SK-N-SH (cell line): ENCODE data around the gene REXO1. TPM values are rescaled to one million over a fixed set of nuclear protein-coding genes. Genes with fewer than 3 reads are reported as not detected.

Source experiments
- CTCF ChIA-PET: fragments of 300-600, 350-600 bp; formaldehyde crosslinking; extraction: SDS; loops from one replicate; lab custom pipeline; 2021; lab: Yijun Ruan, JAX
- POLR2A ChIA-PET: fragments of 350-600 bp; sonication (Branson Sonifier 250); formaldehyde crosslinking; extraction: SDS; loops from one replicate; lab custom pipeline; 2020; ENCODE audit warnings: antibody characterized with exemption, inconsistent platforms; lab: Yijun Ruan, JAX
- DNase-seq: peaks from one replicate; pipeline ENCODE4 v3.0.0; 2012
- H2AFZ ChIP-seq: fragments of 200-600 bp; sonication (generic); 2 replicates; pipeline ENCODE4 v1.8.1; 2016; ENCODE audit warnings: antibody characterized with exemption, mild to moderate bottlenecking, low read depth
- H3F3A ChIP-seq: fragments of 200-600 bp; sonication (generic); replicated peaks from 2 replicates; pipeline ENCODE3; 2016; ENCODE audit warnings: antibody characterized with exemption, mild to moderate bottlenecking; ENCODE audit not compliant: insufficient read depth
- H3K27ac ChIP-seq, 2 experiments: fragments of 200-500 bp in 1 of 2; fragments of 200-600 bp in 1 of 2; sonication (Bioruptor generic) in 1 of 2; sonication (generic), shearing (Covaris generic) in 1 of 2; 2 replicates each; pipeline versions ENCODE4 v1.5.1 to v1.6.1; 2014 to 2016; ENCODE audit warnings: low read depth in 2 of 2, inconsistent platforms in 1 of 2, low read length in 1 of 2, mild to moderate bottlenecking in 1 of 2, mixed read lengths in 1 of 2
- H3K27me3 ChIP-seq: fragments of 200-600 bp; sonication (generic), shearing (Covaris generic); 2 replicates; pipeline ENCODE4 v1.6.1; 2016; ENCODE audit warnings: mixed run types; ENCODE audit not compliant: insufficient read depth
- H3K36me3 ChIP-seq, 2 experiments: fragments of 200-500 bp in 1 of 2; fragments of 200-600 bp in 1 of 2; sonication (Bioruptor generic) in 1 of 2; sonication (generic) in 1 of 2; replicated peaks in 1 of 2; 2 replicates each; pipeline versions ENCODE3 to v1.5.1; 2014 to 2016; ENCODE audit warnings: low read length in 1 of 2, mild to moderate bottlenecking in 1 of 2; ENCODE audit not compliant: insufficient read depth in 2 of 2, control insufficient read depth in 1 of 2
- H3K4me1 ChIP-seq, 2 experiments: fragments of 200-500 bp in 1 of 2; fragments of 200-600 bp in 1 of 2; sonication (Bioruptor generic) in 1 of 2; sonication (generic), shearing (Covaris generic) in 1 of 2; 2 replicates each; pipeline versions ENCODE4 v1.5.1 to v1.6.1; 2014 to 2016; ENCODE audit warnings: low read depth in 1 of 2, low read length in 1 of 2, mixed run types in 1 of 2; ENCODE audit not compliant: insufficient read depth in 2 of 2, control insufficient read depth in 1 of 2
- H3K4me2 ChIP-seq: fragments of 200-600 bp; sonication (generic), shearing (Covaris generic); 2 replicates; pipeline ENCODE4 v1.6.1; 2017; ENCODE audit warnings: mixed run types
- H3K4me3 ChIP-seq, 2 experiments: fragments of 200-500 bp in 1 of 2; fragments of 200-600 bp in 1 of 2; sonication (Bioruptor generic) in 1 of 2; sonication (generic), shearing (Covaris generic) in 1 of 2; 2 replicates each; pipeline versions ENCODE4 v1.5.1 to v1.8.1; 2014 to 2016; ENCODE audit warnings: low read depth in 2 of 2, inconsistent platforms in 1 of 2, low read length in 1 of 2, mild to moderate bottlenecking in 1 of 2, mixed read lengths in 1 of 2, moderate library complexity in 1 of 2
- H3K79me2 ChIP-seq: fragments of 200-600 bp; sonication (generic); 2 replicates; pipeline ENCODE4 v1.8.1; 2017; ENCODE audit warnings: mild to moderate bottlenecking; ENCODE audit not compliant: insufficient read depth
- H3K9ac ChIP-seq: fragments of 200-600 bp; sonication (generic); 2 replicates; pipeline ENCODE4 v1.6.1; 2017; ENCODE audit warnings: mixed run types
- H3K9me2 ChIP-seq: fragments of 200-600 bp; sonication (generic); 2 replicates; pipeline ENCODE4 v1.6.1; 2017; ENCODE audit warnings: mixed run types
- H3K9me3 ChIP-seq: fragments of 200-600 bp; sonication (generic); 2 replicates; pipeline ENCODE4 v1.6.1; 2017; ENCODE audit warnings: mixed run types, mild to moderate bottlenecking, moderate library complexity
- H4K20me1 ChIP-seq: fragments of 200-600 bp; sonication (generic); 2 replicates; pipeline ENCODE4 v1.6.1; 2017; ENCODE audit warnings: mild to moderate bottlenecking, mixed run types; ENCODE audit not compliant: insufficient read depth
- CHD2 ChIP-seq: fragments of 150-350 bp; IDR thresholded peaks from 2 replicates; pipeline ENCODE4 v1.6.1; 2018; ENCODE audit warnings: low read length; ENCODE audit not compliant: partially characterized antibody
- FOXM1 ChIP-seq: IDR thresholded peaks from 2 replicates; pipeline ENCODE4 v1.4.0; 2012; ENCODE audit warnings: low read depth, mild to moderate bottlenecking
- GABPA ChIP-seq: IDR thresholded peaks from 2 replicates; pipeline ENCODE4 v1.4.0; 2012; ENCODE audit warnings: low read depth, mild to moderate bottlenecking
- MEF2A ChIP-seq: IDR thresholded peaks from 2 replicates; pipeline ENCODE4 v1.4.0; 2012; ENCODE audit warnings: low read depth, borderline replicate concordance
- NFIC ChIP-seq: IDR thresholded peaks from 2 replicates; pipeline ENCODE4 v1.4.0; 2012; ENCODE audit warnings: borderline replicate concordance
- POLR2AphosphoS5 ChIP-seq: IDR thresholded peaks from 2 replicates; pipeline ENCODE4 v1.6.1; 2012; ENCODE audit warnings: low read depth, low read length
- YY1 ChIP-seq: IDR thresholded peaks from 2 replicates; pipeline ENCODE4 v1.4.0; 2012; ENCODE audit warnings: low read depth, mild to moderate bottlenecking
- WGBS: methylation state at CpG from one replicate; pipeline ENCODE4 v1.1.6; 2017; ENCODE audit warnings: low lambda C conversion rate; 5-methylcytosine and 5-hydroxymethylcytosine counted together
- polyA plus RNA-seq, 3 experiments: library from polyadenylated mRNA; depleted of rRNA; stranded (reverse); fragments of >200 nt; gene quantifications; 2 replicates each; pipeline ENCODE4 v1.2.3, GENCODE V29; 2012
- TF ChIP-seq, protein P1 (sequence below): IDR thresholded peaks from 2 replicates; pipeline ENCODE4 v1.4.0; 2012; ENCODE audit warnings: low read depth, borderline replicate concordance
- TF ChIP-seq, protein P2 (sequence below): fragments of 150-350 bp; IDR thresholded peaks from 2 replicates; pipeline ENCODE4 v1.6.1; 2017; ENCODE audit warnings: antibody characterized with exemption, low read length, low read depth, borderline replicate concordance
- TF ChIP-seq, protein P3 (sequence below): fragments of 150-350 bp; IDR thresholded peaks from 2 replicates; pipeline ENCODE4 v1.6.1; 2016; ENCODE audit warnings: mild to moderate bottlenecking, low read depth, low read length
- TF ChIP-seq, protein P4 (sequence below): IDR thresholded peaks from 2 replicates; pipeline ENCODE4 v1.4.0; 2012; ENCODE audit warnings: low read depth

The REXO1 gene
- polyA plus RNA-seq, 1 of the 3 experiments (the other 2 are of a cell fraction) = 18.8 TPM

DNA sequence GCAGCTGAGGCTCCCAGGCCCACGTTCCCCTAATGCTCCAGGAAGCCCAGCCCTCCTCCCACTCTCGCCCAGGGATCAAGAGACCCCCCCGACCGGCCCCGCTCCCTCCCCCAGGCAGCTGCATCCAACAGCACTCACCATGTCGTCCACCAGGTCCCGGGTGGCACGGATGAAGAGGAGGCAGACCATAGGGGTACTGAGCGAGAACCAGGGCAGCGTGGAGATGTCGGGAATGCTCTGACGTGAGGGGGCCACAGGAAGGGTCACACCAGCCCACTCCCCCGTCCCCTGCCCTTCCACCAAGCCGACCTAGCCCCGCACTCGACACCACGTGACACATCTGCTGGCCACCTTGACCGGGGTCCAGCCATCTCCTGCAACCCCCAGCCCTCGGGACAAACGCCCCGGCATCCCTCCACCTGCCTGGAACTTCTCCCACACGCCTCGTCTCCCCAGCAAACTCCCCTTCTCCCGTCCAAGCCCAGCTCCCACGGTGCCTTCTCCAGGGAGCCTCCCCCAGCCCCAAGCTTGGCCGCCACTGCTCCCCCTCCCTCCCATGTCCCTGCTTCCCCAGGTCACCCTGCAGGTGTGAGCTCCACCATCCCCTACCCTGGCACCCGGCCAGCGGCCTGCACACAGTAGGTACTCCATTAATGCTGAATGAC, 41.1 kb downstream of the REXO1 start:
- Histone ChIP-seq H3K79me2 (no peaks in the 10 kb centered on the region), H3K27me3 (no peaks in the 10 kb centered on the region), H3K4me2 (no peak overlapping the region), H3K27ac (no peak overlapping the region), H4K20me1 (no peaks in the 10 kb centered on the region), H2AFZ (no peak overlapping the region), H3K36me3 (no peaks in the 10 kb centered on the region), H3K4me3 (no peak overlapping the region), H3K9ac (no peak overlapping the region), H3K9me2 (no peaks in the 10 kb centered on the region), H3K4me1 (peaks cover 0 to 6% of the 10 kb centered on the region in 2 experiments; a peak in 1 of 4 replicates), H3F3A (no peaks in the 10 kb centered on the region), H3K9me3 (no peaks in the 10 kb centered on the region)
- 66% methylated on average over 16 of the region's 28 CpGs for WGBS
- ChIA-PET POLR2A (no interaction called here), CTCF (interaction anchor here (0.9 to 3.4 kb wide), 5 partner anchors 11 to 61 kb away, joined by 3 to 14 read pairs (median 6); no protein-coding TSS in a partner anchor)
- no peak for TF ChIP-seq MEF2A
- TF ChIP-seq YY1 = no peak
- no peak for TF ChIP-seq CHD2
- no peak for TF ChIP-seq NFIC
- TF ChIP-seq, protein P1, sequence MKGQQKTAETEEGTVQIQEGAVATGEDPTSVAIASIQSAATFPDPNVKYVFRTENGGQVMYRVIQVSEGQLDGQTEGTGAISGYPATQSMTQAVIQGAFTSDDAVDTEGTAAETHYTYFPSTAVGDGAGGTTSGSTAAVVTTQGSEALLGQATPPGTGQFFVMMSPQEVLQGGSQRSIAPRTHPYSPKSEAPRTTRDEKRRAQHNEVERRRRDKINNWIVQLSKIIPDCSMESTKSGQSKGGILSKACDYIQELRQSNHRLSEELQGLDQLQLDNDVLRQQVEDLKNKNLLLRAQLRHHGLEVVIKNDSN = no peak
- TF ChIP-seq, protein P2, sequence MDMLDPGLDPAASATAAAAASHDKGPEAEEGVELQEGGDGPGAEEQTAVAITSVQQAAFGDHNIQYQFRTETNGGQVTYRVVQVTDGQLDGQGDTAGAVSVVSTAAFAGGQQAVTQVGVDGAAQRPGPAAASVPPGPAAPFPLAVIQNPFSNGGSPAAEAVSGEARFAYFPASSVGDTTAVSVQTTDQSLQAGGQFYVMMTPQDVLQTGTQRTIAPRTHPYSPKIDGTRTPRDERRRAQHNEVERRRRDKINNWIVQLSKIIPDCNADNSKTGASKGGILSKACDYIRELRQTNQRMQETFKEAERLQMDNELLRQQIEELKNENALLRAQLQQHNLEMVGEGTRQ = no peak
- TF ChIP-seq, protein P3, sequence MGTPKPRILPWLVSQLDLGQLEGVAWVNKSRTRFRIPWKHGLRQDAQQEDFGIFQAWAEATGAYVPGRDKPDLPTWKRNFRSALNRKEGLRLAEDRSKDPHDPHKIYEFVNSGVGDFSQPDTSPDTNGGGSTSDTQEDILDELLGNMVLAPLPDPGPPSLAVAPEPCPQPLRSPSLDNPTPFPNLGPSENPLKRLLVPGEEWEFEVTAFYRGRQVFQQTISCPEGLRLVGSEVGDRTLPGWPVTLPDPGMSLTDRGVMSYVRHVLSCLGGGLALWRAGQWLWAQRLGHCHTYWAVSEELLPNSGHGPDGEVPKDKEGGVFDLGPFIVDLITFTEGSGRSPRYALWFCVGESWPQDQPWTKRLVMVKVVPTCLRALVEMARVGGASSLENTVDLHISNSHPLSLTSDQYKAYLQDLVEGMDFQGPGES = no peak
- no peak for TF ChIP-seq GABPA
- DNase-seq = no peak

DNA sequence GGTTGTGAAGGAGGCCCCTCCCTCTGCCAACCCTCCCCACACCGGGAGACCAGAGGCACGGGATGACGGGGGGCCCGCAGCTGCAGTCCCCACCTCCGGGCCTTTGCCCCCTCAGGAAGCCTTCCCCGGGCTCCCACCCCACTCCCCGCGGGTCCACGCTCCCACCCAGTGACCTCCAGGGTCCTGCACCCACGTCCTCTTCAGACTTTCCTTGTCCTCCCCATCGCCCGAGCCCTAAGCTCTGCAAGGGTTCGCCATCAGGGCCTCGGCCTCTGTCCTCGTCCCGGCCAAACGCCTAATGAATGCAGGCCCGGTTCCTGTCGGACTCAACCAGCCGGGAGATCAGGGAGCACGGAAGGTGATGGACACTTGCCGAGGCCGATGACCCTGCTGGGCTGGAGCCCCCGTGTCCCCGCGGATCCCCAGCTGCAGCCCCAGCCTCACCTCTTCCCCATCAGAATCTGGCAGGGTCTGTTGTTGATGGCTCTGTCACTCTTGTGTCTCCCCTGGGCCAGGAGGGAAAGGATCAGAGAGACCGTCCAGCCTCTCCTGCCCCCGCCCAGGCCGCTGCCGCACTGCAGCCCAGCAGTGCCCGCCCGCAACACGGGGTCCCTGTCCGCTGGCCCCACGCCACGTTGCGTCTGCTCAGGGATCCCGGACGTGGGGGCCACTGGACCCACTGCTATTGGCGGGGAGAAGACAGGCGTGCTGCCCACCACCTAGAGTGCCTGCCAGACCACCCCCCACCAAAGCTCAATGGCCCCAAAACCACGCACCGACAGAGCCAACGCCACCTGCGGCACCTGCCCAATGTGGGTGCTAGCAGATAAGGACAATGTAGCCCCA, 41.9 kb downstream of the REXO1 start:
- H3K79me2 ChIP-seq = no peaks in the 10 kb centered on the region
- H3K9me3 ChIP-seq = no peaks in the 10 kb centered on the region
- no peaks in the 10 kb centered on the region for H3F3A ChIP-seq
- H3K27me3 ChIP-seq = no peaks in the 10 kb centered on the region
- peaks cover 0 to 1% of the 10 kb centered on the region in 2 experiments; a peak in 1 of 4 replicates for H3K4me1 ChIP-seq
- no peak overlapping the region for H3K9ac ChIP-seq
- H3K4me2 ChIP-seq = no peak overlapping the region
- no peak for TF ChIP-seq POLR2AphosphoS5
- TF ChIP-seq, protein P4, sequence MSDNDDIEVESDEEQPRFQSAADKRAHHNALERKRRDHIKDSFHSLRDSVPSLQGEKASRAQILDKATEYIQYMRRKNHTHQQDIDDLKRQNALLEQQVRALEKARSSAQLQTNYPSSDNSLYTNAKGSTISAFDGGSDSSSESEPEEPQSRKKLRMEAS = no peak
- TF ChIP-seq FOXM1 = no peak
- no peak overlapping the region for H3K27ac ChIP-seq
- H2AFZ ChIP-seq = no peak overlapping the region
- no peaks in the 10 kb centered on the region for H4K20me1 ChIP-seq
- CTCF ChIA-PET = interaction anchor here (1.6 to 3.4 kb wide), 3 partner anchors 10 to 20 kb away, joined by 6 to 14 read pairs (median 8); no protein-coding TSS in a partner anchor
- no peak overlapping the region for H3K4me3 ChIP-seq
- no peak for DNase-seq
- whole genome bisulfite sequencing = 87% methylated on average over 21 of the region's 45 CpGs
- POLR2A ChIA-PET = no interaction called here
- H3K9me2 ChIP-seq = no peaks in the 10 kb centered on the region
- H3K36me3 ChIP-seq = no peaks in the 10 kb centered on the region
